Dedifferentiated amniotic fluid mesenchymal stem cell (primary cell): Measurements from ENCODE around the gene NBEA.

Source experiments
- DNase-seq: peaks from one replicate; pipeline ENCODE4 v3.0.0-alpha.2; 2016; ENCODE audit errors: extremely low spot score

Gene NBEA

GRCh38 chr13:35702316-35702715, 760.2 kb downstream of the NBEA start:
- DNase-seq = no peak

GRCh38 chr13:35703061-35703460, 761.0 kb downstream of the NBEA start:
- no peak for DNase-seq

- no peak for DNase-seq
Measured at GRCh38 chr13:35704331-35704730, 762.3 kb downstream of the NBEA start.

GRCh38 chr13:35706281-35706680, 764.2 kb downstream of the NBEA start:
- no peak for DNase-seq

- no peak for DNase-seq
Measured at GRCh38 chr13:35706721-35707120, 764.7 kb downstream of the NBEA start.

GRCh38 chr13:35711909-35712308, 769.8 kb downstream of the NBEA start:
- no peak for DNase-seq

- DNase-seq = peak; percentile 85
Measured at GRCh38 chr13:35712907-35713761, 771.1 kb downstream of the NBEA start.

- DNase-seq = peak; percentile 53
Measured at GRCh38 chr13:35714121-35714520, 772.1 kb downstream of the NBEA start.

- DNase-seq = no peak
Measured at GRCh38 chr13:35714588-35715377, 772.7 kb downstream of the NBEA start.

- DNase-seq = no peak
Measured at GRCh38 chr13:35716186-35716585, 774.1 kb downstream of the NBEA start.

GRCh38 chr13:35716729-35717128, 774.7 kb downstream of the NBEA start:
- DNase-seq = no peak

GRCh38 chr13:35718084-35718483, 776.0 kb downstream of the NBEA start:
- no peak for DNase-seq

GRCh38 chr13:35720290-35720689, 778.2 kb downstream of the NBEA start:
- no peak for DNase-seq

- peak; percentile 55 for DNase-seq
Measured at GRCh38 chr13:35720690-35721554, 778.9 kb downstream of the NBEA start.
